ENCODE measurements around the gene ZNF783.
A peak's percentile ranks its signal among the peaks of the same experiment; 100 is the strongest.

The ZNF783 gene

GRCh38 chr7:149283321-149283720 lies 21.3 kb downstream of the ZNF783 start:
- Mint-ChIP-seq H3K9me3 (no peaks in the 10 kb centered on the region), H3K4me1 (peaks cover 32% of the 10 kb centered on the region), H3K4me3 (no peak overlapping the region), H3K36me3 (peaks cover 44% of the 10 kb centered on the region), H3K27me3 (no peaks in the 10 kb centered on the region), H3K27ac (no peak overlapping the region)
- ATAC-seq, result no peak

DNA sequence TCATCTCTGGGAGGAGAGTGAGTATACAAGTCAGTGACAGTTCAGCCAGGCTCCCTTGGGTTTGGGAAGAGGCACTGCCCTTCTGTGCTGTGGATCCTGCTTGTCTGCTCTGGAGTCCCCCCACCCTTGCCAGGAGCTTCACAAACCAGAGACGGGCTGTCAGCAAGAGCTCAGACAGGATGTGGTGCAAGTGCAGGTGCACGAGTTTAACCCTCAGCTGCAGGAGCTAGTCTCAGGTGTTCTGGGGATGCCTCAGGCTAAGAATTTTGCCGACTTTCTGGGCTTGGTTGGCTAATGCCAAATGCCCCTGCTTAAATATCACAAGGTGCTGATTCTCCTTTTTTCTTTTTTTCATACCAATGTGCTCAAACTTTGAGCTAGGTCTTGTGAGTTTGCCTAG lies 22.3 kb downstream of the ZNF783 start:
- Mint-ChIP-seq H3K4me1 (peaks cover 32% of the 10 kb centered on the region), H3K36me3 (peaks cover 37% of the 10 kb centered on the region), H3K27ac (peak overlapping the region; percentile 81), H3K27me3 (no peaks in the 10 kb centered on the region), H3K4me3 (peak overlapping the region; percentile 90), H3K9me3 (no peaks in the 10 kb centered on the region)
- no peak for ATAC-seq

DNA sequence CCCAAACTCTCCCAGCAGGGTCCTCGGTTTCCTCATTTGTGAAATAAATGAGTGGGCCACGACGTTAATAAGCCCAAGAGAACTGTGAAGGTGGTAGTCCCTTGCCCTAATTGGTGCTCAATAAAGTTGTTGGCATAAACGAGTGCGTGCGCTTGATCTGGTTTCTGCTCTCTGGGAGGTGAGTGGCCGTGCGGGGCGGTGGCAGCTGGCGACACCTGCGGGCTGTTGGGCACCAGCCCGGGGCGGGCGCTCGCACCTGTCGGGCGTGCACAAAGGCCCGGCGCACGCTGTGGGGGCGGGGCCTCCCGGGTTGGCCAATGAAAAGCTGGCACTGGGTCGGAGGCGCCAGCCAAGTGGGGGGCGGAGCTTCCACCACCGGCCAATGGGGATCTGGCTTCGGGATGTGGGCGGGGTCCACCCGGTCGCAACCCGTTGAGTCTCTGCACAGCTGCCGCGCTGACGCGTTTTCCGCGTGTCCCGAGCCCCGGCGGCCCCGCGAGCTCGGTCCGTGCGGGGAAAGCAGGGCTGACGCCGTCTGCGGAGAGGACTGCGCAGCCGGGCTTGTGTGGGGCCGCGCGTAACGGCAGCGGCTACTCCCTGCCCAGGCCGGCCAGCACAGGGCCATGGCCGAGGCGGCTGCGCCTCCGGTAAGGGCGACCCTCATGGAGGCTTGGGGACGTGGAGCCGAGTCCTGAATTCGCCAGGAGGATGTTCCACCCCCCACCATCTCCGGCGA lies 23.0 kb downstream of the ZNF783 start:
- H3K27ac Mint-ChIP-seq, result peak overlapping the region; percentile 81
- peaks cover 32% of the 10 kb centered on the region for H3K4me1 Mint-ChIP-seq
- peak overlapping the region; percentile 90 for H3K4me3 Mint-ChIP-seq
- no peaks in the 10 kb centered on the region for H3K27me3 Mint-ChIP-seq
- peaks cover 33% of the 10 kb centered on the region for H3K36me3 Mint-ChIP-seq
- ATAC-seq, result peak; percentile 98
- H3K9me3 Mint-ChIP-seq, result no peaks in the 10 kb centered on the region

DNA sequence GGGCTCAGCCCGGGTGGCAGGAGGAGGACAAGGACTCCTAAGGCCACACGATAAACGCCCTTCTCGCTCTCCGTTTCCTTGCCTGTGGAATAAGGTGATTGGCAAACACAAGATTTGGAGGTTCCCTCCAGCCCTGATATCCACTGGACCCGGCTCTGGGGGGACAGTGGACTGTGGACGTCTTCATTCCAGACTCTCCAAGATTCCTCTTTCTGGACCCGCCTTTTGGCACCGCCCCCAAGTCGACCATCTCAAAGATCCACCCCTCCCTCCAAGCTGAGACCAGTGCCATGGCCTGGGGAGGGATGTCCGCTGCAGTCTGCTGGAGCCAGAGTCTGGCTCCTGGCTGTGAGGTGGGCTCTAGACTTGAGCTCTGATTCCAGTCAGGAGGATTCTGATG lies 23.6 kb downstream of the ZNF783 start:
- peak overlapping the region; percentile 90 for H3K4me3 Mint-ChIP-seq
- peaks cover 29% of the 10 kb centered on the region for H3K36me3 Mint-ChIP-seq
- no peaks in the 10 kb centered on the region for H3K27me3 Mint-ChIP-seq
- peaks cover 34% of the 10 kb centered on the region for H3K4me1 Mint-ChIP-seq
- peak overlapping the region; percentile 81 for H3K27ac Mint-ChIP-seq
- no peak for ATAC-seq
- no peaks in the 10 kb centered on the region for H3K9me3 Mint-ChIP-seq

GRCh38 chr7:149286811-149287400 lies 24.9 kb downstream of the ZNF783 start:
- ATAC-seq, result no peak
- Mint-ChIP-seq H3K27ac (no peak overlapping the region), H3K4me3 (no peak overlapping the region), H3K4me1 (peaks cover 38% of the 10 kb centered on the region), H3K36me3 (peaks cover 24% of the 10 kb centered on the region), H3K9me3 (no peaks in the 10 kb centered on the region), H3K27me3 (no peaks in the 10 kb centered on the region)

- H3K36me3 Mint-ChIP-seq, result peaks cover 19% of the 10 kb centered on the region
- H3K4me1 Mint-ChIP-seq, result peaks cover 38% of the 10 kb centered on the region
- ATAC-seq, result no peak
- no peaks in the 10 kb centered on the region for H3K9me3 Mint-ChIP-seq
- H3K27ac Mint-ChIP-seq, result no peak overlapping the region
- H3K27me3 Mint-ChIP-seq, result no peaks in the 10 kb centered on the region
- H3K4me3 Mint-ChIP-seq, result no peak overlapping the region
Measured at GRCh38 chr7:149287622-149288021, 25.6 kb downstream of the ZNF783 start.

- peaks cover 28% of the 10 kb centered on the region for H3K36me3 Mint-ChIP-seq
- ATAC-seq, result no peak
- H3K4me1 Mint-ChIP-seq, result peaks cover 34% of the 10 kb centered on the region
- H3K4me3 Mint-ChIP-seq, result no peak overlapping the region
- H3K9me3 Mint-ChIP-seq, result no peaks in the 10 kb centered on the region
- H3K27ac Mint-ChIP-seq, result no peak overlapping the region
- H3K27me3 Mint-ChIP-seq, result no peaks in the 10 kb centered on the region
Measured at GRCh38 chr7:149289262-149289661, 27.3 kb downstream of the ZNF783 start.

DNA sequence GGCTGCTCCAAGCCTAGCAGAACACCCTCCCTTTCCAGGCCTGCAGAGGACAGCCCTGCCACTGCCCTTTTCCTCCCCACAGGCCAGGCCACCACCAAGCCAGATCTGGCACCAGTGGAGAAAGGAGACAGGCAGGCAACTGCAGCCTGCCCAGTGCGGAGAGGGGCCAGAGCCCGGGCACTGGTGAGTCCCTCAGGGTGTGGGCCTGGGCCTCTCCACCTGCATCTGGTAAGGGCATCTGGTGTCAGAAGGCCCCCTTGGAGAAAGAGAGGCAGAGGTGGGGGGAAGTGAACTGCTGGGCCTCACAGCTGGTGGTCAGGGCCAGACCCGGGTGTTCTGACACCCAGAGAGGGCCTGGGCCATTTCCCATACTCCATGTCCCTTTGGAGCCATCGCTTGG lies 27.9 kb downstream of the ZNF783 start:
- Mint-ChIP-seq H3K4me1 (peaks cover 28% of the 10 kb centered on the region), H3K4me3 (no peak overlapping the region), H3K27me3 (no peaks in the 10 kb centered on the region), H3K27ac (no peak overlapping the region), H3K36me3 (peaks cover 32% of the 10 kb centered on the region), H3K9me3 (no peaks in the 10 kb centered on the region)
- ATAC-seq, result no peak

DNA sequence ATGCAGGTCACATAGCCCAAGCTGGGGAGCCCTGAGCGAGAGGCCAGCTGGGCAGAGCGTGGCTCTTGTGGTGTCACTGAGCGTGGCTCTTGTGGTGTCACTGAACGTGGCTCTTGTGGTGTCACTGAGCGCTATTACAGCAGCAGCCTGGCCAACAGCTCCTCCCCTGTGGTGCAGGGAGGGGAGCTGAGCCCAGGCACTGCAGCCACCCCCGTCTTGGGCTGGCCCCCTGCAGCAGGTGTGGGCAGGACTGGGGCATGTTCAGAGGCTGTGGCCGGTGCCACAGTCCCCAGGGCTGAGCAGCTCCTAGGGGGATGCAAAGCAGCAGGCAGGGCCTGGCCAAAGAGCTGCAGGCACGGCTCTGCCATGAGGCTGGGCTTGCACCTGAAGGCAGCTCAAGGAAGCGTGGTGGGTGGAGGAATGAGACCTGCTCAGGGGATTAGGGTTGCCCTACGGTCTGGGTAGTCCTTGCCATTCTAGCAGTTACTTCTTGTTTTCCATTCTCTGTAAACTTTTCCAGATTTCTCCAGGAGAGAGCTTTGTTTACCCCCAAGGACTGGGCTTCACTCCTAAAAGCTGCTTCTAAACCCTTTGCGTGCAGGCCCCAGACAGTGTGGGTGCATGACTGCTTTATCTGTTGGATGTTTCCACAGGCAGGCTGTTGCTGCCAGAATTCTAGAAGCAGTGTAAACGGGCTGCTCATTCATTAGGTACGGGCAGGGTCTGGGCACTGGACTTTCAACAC lies 29.2 kb downstream of the ZNF783 start:
- Mint-ChIP-seq H3K9me3 (no peaks in the 10 kb centered on the region), H3K4me3 (no peak overlapping the region), H3K36me3 (peaks cover 35% of the 10 kb centered on the region), H3K27ac (no peak overlapping the region), H3K4me1 (peaks cover 14% of the 10 kb centered on the region), H3K27me3 (no peaks in the 10 kb centered on the region)
- no peak for ATAC-seq

DNA sequence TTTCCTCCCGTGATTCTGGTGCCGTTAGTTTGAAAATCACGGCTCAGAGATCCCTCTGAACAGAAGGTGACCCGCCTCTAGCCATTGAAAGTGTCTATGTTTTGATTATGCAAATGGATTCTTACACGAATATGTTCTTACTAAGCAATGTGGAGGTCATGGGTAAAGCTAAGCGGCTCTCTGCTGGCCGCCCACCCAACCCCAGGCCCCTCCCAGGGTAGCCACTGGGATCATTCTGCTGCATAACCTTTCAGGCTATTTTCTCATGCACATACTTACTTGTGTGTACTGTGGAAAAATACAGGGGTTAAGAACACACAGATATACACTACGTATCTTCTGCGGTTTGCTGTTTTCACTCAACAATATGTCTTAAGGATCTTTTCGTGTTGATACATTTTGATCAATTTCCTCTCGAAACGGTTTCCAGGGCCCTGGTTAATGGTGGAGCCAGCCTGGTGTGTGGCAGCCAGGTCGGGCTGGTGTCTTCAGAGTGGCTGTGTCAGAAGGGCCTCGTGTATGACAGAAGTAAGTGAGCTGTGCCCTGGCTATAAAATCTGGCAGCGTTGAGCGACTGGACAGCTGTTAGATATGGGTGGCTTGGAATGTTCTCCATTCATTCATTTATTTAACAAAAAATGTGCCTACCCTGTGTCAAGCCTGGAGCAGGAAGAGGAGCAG lies 29.9 kb downstream of the ZNF783 start:
- Mint-ChIP-seq H3K9me3 (no peaks in the 10 kb centered on the region), H3K4me1 (peaks cover 9% of the 10 kb centered on the region), H3K36me3 (peaks cover 35% of the 10 kb centered on the region), H3K4me3 (no peak overlapping the region), H3K27ac (no peak overlapping the region), H3K27me3 (no peaks in the 10 kb centered on the region)
- ATAC-seq, result no peak

DNA sequence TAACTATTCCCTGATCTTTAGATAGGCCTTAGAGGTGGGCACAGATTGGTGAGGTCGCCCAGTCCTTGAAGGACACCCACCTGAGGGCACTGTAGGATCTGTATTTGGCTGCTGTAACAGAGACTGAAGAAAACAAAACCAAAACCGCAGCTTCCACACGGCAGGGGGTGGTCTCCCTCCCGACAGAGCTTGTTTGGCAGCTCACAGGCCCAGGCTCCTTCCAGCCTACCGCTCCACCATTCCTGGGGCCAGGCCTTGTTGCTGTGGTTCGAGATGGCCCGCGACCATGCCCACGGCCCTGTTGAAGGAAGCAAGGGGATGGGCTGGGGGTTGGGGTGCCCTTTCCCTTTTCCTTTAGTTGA lies 30.4 kb downstream of the ZNF783 start:
- Mint-ChIP-seq H3K4me1 (peaks cover 11% of the 10 kb centered on the region), H3K9me3 (no peaks in the 10 kb centered on the region), H3K27me3 (no peaks in the 10 kb centered on the region), H3K36me3 (peaks cover 32% of the 10 kb centered on the region), H3K4me3 (no peak overlapping the region), H3K27ac (no peak overlapping the region)
- ATAC-seq, result no peak

DNA sequence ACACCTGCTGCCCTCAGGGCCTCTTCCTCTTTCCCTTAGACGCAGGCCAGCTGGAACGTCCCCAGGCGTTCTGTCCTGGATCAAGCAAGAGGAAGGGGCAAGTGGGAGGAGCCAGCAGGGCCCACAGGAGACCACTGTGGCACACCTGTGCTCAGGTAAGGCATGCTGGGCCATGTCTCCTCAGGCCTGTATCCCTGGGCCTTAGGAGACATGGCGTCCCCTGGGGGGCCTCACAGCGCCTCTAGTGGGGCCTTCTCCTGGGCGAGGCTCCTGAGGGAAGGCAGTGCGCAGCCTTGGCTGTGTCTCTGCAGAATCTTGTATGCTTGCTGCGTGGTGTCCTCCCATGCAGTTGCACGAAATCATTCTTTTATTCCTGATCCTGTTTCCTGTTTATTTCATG lies 31.3 kb downstream of the ZNF783 start:
- no peak for ATAC-seq
- Mint-ChIP-seq H3K27me3 (no peaks in the 10 kb centered on the region), H3K4me1 (peaks cover 11% of the 10 kb centered on the region), H3K36me3 (peaks cover 29% of the 10 kb centered on the region), H3K27ac (no peak overlapping the region), H3K4me3 (no peak overlapping the region), H3K9me3 (no peaks in the 10 kb centered on the region)

GRCh38 chr7:149293946-149294633 lies 32.1 kb downstream of the ZNF783 start:
- Mint-ChIP-seq H3K27me3 (no peaks in the 10 kb centered on the region), H3K36me3 (peaks cover 25% of the 10 kb centered on the region), H3K4me1 (peaks cover 11% of the 10 kb centered on the region), H3K27ac (no peak overlapping the region), H3K4me3 (no peak overlapping the region), H3K9me3 (peaks cover 5% of the 10 kb centered on the region)
- ATAC-seq, result no peak

GRCh38 chr7:149294634-149295480 lies 32.9 kb downstream of the ZNF783 start:
- Mint-ChIP-seq H3K27ac (no peak overlapping the region), H3K4me1 (peaks cover 11% of the 10 kb centered on the region), H3K27me3 (no peaks in the 10 kb centered on the region), H3K36me3 (peaks cover 25% of the 10 kb centered on the region), H3K9me3 (peaks cover 5% of the 10 kb centered on the region), H3K4me3 (no peak overlapping the region)
- ATAC-seq, result no peak
